GM06990 (cell line): ENCODE data around the gene LRP1B.
"Not testable (repeated sequence)": the region's sequence is repeated elsewhere in the genome, so short reads cannot be mapped to it uniquely, and the experiment has no call there.

ENCODE experiments used
- DNase-seq: peaks from one replicate; pipeline ENCODE4 v3.0.0-alpha.2; 2011; ENCODE audit not compliant: insufficient read length; ENCODE audit errors: extremely low read depth
- H3K27me3 ChIP-seq: replicated peaks from 2 replicates; pipeline ENCODE4 v1.6.0; 2011; ENCODE audit warnings: low read length; ENCODE audit not compliant: control insufficient read depth, insufficient read depth
- H3K36me3 ChIP-seq: 2 replicates; pipeline ENCODE4 v1.5.1; 2011; ENCODE audit warnings: low read length; ENCODE audit not compliant: control insufficient read depth, insufficient read depth
- H3K4me3 ChIP-seq: replicated peaks from 2 replicates; pipeline ENCODE4 v1.5.1; 2011; ENCODE audit warnings: low read depth, mild to moderate bottlenecking, control low read depth, low read length
- CTCF ChIP-seq: IDR thresholded peaks from 2 replicates; pipeline ENCODE4 v1.5.1; 2011; ENCODE audit warnings: low read length, control low read depth, mild to moderate bottlenecking, inconsistent platforms; ENCODE audit not compliant: insufficient read depth, poor library complexity, severe bottlenecking

Gene LRP1B

GRCh38 chr2:141186413-141187074, 944.3 kb downstream of the LRP1B start:
- H3K36me3 ChIP-seq, result no peaks in the 10 kb centered on the region
- no peak for DNase-seq
- TF ChIP-seq CTCF, result no peak
- no peaks in the 10 kb centered on the region for H3K27me3 ChIP-seq
- no peak overlapping the region for H3K4me3 ChIP-seq

GRCh38 chr2:141182246-141182645, 948.6 kb downstream of the LRP1B start:
- no peak for TF ChIP-seq CTCF
- H3K4me3 ChIP-seq, result no peak overlapping the region
- no peak for DNase-seq
- H3K36me3 ChIP-seq, result no peaks in the 10 kb centered on the region
- H3K27me3 ChIP-seq, result no peaks in the 10 kb centered on the region

- DNase-seq, H3K4me3 ChIP-seq, H3K27me3 ChIP-seq, H3K36me3 ChIP-seq: not testable (repeated sequence)
These were observed 961.7 kb downstream of the LRP1B start for GRCh38 chr2:141169117-141169516.

- Histone ChIP-seq H3K36me3 (no peaks in the 10 kb centered on the region), H3K27me3 (no peaks in the 10 kb centered on the region), H3K4me3 (no peak overlapping the region)
- no peak for DNase-seq
- no peak for TF ChIP-seq CTCF
These were observed 968.5 kb downstream of the LRP1B start for GRCh38 chr2:141162314-141162713.

DNA sequence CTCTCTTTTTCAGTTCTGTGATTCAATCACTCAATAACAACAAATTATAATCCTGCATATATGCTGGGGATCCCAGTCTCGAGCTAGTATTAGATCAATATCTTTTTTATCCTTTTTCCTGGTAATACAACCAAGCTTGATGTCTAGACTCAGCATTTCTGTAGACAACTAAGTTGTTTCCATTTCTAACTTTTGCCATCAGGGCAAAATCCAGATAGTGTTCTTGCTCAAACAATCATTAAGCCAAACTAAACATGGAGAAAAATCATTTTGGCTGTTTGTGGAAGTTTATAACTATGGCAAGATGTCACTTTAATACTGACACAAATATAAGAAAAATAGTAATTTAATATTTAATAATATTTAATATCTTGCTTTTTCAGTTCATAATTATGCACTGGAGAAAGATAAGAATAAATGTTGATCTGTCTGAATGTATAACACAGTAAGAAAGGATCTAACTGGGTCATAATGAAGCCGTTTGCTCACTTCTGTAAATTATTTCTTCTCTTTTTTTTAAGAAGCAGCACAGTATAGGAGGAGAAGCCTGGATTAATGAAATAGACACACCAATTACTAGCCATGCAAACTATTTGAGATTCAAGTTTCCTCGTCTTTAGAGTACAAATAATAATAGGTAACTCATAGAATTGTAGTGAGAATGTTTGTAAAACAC, 979.1 kb downstream of the LRP1B start:
- TF ChIP-seq CTCF, result no peak
- DNase-seq, result no peak
- Histone ChIP-seq H3K27me3 (no peaks in the 10 kb centered on the region), H3K4me3 (no peak overlapping the region), H3K36me3 (no peaks in the 10 kb centered on the region)

DNA sequence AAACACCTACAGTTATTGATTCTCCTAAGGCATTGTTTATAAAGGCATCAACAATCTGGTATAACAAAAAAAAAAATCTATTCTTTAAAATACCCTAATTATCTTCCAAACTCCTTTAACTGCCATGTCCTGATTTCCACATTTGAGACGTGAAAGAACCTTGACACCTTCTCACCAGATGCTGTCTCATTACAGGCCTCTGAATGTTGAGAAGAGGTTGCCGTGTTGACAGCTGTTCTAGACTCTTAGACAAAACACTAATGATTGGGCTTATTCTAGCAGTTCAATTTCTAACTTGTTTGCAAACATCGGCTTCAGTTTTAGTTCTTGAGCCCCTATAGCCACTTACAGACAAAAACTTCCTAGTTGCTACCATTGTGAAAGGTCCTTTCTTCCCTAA, 988.8 kb downstream of the LRP1B start:
- DNase-seq, result no peak
- H3K36me3 ChIP-seq, result no peaks in the 10 kb centered on the region
- no peaks in the 10 kb centered on the region for H3K27me3 ChIP-seq
- TF ChIP-seq CTCF, result no peak
- no peak overlapping the region for H3K4me3 ChIP-seq
